Coronary artery (tissue), 2 donors: ENCODE results near the gene VSIG10.
"Not testable (repeated sequence)": the region's sequence is repeated elsewhere in the genome, so short reads cannot be mapped to it uniquely, and the experiment has no call there.

Experiments
- DNase-seq: peaks from one replicate; pipeline ENCODE4 v3.0.0-alpha.2; 2017; ENCODE audit warnings: low spot score
- H3K27ac ChIP-seq, 2 donors: fragments of 200-600 bp; sonication (generic); one replicate each; pipeline ENCODE4 v1.5.1; 2016 to 2019
- H3K4me3 ChIP-seq: fragments of 200-600 bp; sonication (generic); 2 replicates; pipeline ENCODE4 v1.5.1; 2016; ENCODE audit warnings: mild to moderate bottlenecking, moderate library complexity
- TF ChIP-seq, protein P1 (sequence below): fragments of 200-600 bp; sonication (generic); IDR thresholded peaks from one replicate; pipeline ENCODE4 v1.5.1; 2019; ENCODE audit warnings: antibody characterized with exemption

Gene VSIG10

DNA sequence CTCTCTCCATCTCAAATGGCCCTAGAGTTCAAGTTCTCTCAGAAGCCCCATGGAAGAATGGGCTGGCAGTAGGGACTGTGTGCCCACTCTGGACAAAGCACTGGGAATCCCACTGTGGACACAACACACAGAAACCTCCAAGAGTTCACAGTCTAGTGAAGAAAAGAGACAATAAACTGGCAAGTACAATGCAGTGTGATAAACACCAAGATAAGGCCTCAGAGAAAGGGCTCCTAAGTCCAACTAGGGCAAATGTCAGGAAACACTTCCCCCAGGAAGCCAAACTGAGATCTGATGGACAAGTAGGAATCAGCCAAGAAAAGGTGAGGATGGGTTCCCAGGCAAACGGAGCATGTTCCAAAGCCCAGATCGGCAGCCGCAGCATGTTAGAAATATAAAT, 5.4 kb downstream of the VSIG10 start:
- Histone ChIP-seq H3K4me3 (no peak overlapping the region), H3K27ac (no peak overlapping the region)
- TF ChIP-seq, protein P1, sequence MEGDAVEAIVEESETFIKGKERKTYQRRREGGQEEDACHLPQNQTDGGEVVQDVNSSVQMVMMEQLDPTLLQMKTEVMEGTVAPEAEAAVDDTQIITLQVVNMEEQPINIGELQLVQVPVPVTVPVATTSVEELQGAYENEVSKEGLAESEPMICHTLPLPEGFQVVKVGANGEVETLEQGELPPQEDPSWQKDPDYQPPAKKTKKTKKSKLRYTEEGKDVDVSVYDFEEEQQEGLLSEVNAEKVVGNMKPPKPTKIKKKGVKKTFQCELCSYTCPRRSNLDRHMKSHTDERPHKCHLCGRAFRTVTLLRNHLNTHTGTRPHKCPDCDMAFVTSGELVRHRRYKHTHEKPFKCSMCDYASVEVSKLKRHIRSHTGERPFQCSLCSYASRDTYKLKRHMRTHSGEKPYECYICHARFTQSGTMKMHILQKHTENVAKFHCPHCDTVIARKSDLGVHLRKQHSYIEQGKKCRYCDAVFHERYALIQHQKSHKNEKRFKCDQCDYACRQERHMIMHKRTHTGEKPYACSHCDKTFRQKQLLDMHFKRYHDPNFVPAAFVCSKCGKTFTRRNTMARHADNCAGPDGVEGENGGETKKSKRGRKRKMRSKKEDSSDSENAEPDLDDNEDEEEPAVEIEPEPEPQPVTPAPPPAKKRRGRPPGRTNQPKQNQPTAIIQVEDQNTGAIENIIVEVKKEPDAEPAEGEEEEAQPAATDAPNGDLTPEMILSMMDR: no peak
- DNase-seq: no peak

DNA sequence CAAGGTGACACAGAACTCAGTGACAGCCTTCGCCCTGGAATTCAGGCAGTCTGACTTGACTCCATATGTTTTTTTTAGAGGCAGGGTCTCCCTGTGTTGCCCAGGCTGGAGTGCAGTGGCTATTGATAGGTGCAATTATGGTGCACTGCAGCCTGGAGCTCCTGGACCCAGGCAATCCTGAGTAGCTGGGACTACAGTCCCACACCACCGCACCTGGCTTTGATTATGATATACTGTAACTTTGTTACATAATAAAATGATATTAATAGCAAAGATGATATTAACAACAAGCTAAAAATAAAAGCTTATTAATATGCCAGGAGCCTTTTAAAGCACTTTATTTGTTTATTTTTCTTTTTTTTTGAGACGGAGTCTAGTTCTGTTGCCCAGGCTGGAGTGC, 9.8 kb downstream of the VSIG10 start:
- Histone ChIP-seq H3K27ac (no peak overlapping the region), H3K4me3 (no peak overlapping the region)
- no peak for DNase-seq
- TF ChIP-seq, protein P1: no peak

DNA sequence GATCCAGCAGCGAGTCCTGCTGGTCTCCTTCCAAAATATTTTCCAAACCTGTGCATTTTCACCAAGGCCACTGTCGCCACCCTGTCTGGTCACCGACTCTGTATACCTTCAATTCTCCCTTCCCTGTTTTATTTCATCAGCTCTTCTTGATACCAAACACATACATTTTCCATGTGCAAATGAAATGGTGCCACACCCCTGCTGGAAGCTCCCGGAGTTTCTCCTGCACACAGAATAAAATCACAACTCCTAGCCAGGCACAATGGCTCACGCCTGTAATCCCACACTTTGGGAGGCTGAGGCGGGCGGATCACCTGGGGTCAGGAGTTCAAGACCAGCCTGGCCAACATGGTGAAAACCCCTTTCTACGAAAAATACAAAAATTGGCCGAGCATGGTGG, 14.0 kb downstream of the VSIG10 start:
- TF ChIP-seq, protein P1: no peak
- Histone ChIP-seq H3K27ac (no peak overlapping the region), H3K4me3 (no peak overlapping the region)
- no peak for DNase-seq

DNA sequence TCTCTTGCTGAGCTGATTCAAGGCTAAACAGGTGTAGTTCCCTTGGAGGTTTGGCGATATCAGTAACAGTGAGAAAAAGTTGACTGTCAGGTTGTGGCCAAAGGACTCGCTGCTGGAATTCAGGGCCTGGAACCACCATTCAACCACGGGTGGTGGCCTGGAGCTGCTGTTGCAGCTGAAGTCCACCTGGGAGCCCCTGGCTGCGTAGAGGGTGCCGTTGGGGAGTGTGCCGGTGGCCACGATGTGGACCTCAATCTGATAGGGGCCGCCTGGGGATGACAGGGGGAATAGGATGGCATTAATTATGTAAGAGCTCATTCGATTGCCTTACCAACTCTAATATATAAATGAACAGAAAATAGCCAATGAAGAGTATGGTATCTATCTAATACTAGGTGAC, 21.6 kb downstream of the VSIG10 start:
- H3K4me3 ChIP-seq: no peak overlapping the region
- no peak for DNase-seq

DNA sequence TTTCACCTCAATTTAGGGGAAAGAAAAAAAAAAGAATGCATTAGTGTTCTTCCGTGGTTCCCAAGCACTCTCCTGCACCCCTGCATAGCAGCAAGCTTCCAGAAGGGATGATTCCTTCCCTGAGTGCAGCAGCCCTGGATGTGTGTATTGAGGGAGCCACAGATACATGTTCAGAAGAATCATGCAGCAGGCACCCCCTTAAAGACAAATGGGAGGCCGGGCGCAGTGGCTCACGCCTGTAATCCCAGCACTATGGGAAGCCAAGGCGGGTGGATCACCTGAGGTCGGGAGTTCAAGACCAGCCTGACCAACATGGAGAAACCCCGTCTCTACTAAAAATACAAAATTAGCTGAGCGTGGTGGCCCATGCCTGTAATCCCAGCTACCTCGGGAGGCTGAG, 22.3 kb downstream of the VSIG10 start:
- not testable (repeated sequence) for H3K4me3 ChIP-seq, DNase-seq, H3K27ac ChIP-seq

More for the DNA sequence above, 21.6 kb downstream of the VSIG10 start:
- TF ChIP-seq, protein P1: no peak
- H3K27ac ChIP-seq: no peak overlapping the region

DNA sequence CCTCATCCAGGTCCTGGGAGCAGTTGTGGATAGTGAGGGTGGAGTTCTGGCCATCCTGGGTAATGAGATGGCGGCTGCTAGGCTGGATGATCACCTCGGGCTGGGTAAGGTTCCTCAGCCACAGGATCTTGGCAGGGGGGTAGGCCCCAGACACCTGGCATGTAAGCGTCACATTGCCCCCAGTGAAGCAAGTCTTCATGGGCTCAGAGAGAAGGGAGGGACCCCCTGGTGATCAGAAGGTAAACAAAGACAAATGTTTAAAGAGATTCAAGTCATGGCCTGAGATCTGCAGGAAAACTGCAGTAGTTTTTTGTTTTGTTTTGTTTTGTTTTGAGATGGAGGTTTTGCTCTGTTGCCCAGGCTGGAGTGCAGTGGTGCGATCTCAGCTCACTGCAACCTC, 30.0 kb downstream of the VSIG10 start:
- no peak for DNase-seq
- TF ChIP-seq, protein P1: no peak
- H3K4me3 ChIP-seq: no peak overlapping the region
- no peak overlapping the region for H3K27ac ChIP-seq

DNA sequence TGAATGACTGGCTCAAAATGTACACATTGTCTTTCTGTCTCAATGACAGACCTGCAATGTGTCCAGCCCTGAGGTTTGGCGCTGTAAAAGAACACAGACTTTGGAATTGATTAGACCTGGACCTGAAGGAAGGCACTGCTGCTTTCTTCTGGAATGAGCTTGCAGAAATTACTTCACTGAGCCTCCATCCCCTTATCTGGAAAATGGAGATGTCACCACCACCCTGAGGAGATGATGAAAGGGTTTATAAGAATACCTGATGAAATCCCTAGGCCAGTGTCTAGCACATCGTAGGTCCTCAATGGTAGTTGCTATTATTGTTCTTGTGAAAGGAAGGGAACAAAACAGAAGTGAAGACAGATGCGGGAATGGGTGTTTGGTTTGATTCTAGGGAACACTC, 33.2 kb downstream of the VSIG10 start:
- Histone ChIP-seq H3K4me3 (no peak overlapping the region), H3K27ac (no peak overlapping the region)
- no peak for DNase-seq
- TF ChIP-seq, protein P1: no peak

DNA sequence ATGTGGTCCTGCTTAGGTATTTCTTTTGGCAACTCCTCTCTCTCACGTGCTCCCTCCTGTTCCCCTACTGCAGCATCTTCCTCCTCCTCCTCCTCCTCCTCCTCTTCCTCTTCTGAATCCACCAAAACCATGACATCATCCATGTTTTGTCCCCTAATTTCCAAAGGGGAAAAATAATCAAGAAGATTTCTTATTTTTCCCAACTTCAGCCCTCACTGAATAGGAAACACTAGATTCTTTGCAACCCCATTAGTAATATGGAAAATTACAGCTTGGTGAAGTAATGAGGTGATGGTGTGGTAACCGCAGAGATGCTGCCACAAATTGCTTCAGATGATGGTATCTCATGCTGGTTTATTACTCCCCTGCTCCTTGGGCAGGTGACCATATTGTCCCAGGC, 35.4 kb downstream of the VSIG10 start:
- TF ChIP-seq, protein P1: no peak
- no peak for DNase-seq
- Histone ChIP-seq H3K27ac (no peak overlapping the region), H3K4me3 (no peak overlapping the region)
